Mesenchymal stem cell (in vitro differentiated cells and primary cell): Measurements from ENCODE around the gene ZNF469.
"Not testable (repeated sequence)": the region's sequence is repeated elsewhere in the genome, so short reads cannot be mapped to it uniquely, and the experiment has no call there.

Experiments used
- DNase-seq: peaks from one replicate; pipeline ENCODE4 v3.0.0-alpha.2; 2013
- H2AFZ ChIP-seq: one replicate; pipeline ENCODE4 v1.6.1; 2013; ENCODE audit warnings: low read depth, mild to moderate bottlenecking, control low read depth, inconsistent platforms, low read length, moderate library complexity
- H2AK5ac ChIP-seq: 2 replicates; pipeline ENCODE4 v1.6.1; 2013; ENCODE audit warnings: low read length, moderate library complexity, mild to moderate bottlenecking, inconsistent platforms; ENCODE audit not compliant: severe bottlenecking
- H2BK120ac ChIP-seq: one replicate; pipeline ENCODE4 v1.6.1; 2013; ENCODE audit warnings: low read depth, mild to moderate bottlenecking, inconsistent platforms, low read length, moderate library complexity
- H2BK12ac ChIP-seq, 2 experiments: one replicate each; pipeline ENCODE4 v1.6.1; 2013; ENCODE audit warnings: inconsistent platforms in 2 of 2, low read length in 2 of 2, mild to moderate bottlenecking in 2 of 2, moderate library complexity in 2 of 2, control low read depth in 1 of 2
- H2BK15ac ChIP-seq: one replicate; pipeline ENCODE4 v1.6.1; 2013; ENCODE audit warnings: mild to moderate bottlenecking, low read depth, inconsistent platforms; ENCODE audit not compliant: poor library complexity, severe bottlenecking
- H2BK5ac ChIP-seq: 2 replicates; pipeline ENCODE4 v1.6.1; 2013; ENCODE audit warnings: low read depth, mild to moderate bottlenecking, low read length, control low read depth, inconsistent platforms; ENCODE audit not compliant: poor library complexity, severe bottlenecking
- H3K14ac ChIP-seq, 2 experiments: one replicate each; pipeline ENCODE4 v1.6.1; 2013; ENCODE audit warnings: inconsistent platforms in 2 of 2, low read length in 2 of 2, control low read depth in 1 of 2, mild to moderate bottlenecking in 1 of 2, moderate library complexity in 1 of 2
- H3K18ac ChIP-seq, 2 experiments: one replicate each; pipeline ENCODE4 v1.6.1; 2013; ENCODE audit warnings: inconsistent platforms in 2 of 2, low read length in 2 of 2, control low read depth in 1 of 2, low read depth in 1 of 2, mild to moderate bottlenecking in 1 of 2
- H3K23ac ChIP-seq, 2 experiments: one replicate each; pipeline ENCODE4 v1.6.1; 2013; ENCODE audit warnings: inconsistent platforms in 2 of 2, low read length in 2 of 2, mild to moderate bottlenecking in 2 of 2, moderate library complexity in 2 of 2, control low read depth in 1 of 2
- H3K27ac ChIP-seq: 2 replicates; pipeline ENCODE4 v1.5.1; 2013; ENCODE audit warnings: mild to moderate bottlenecking, moderate library complexity, low read length, control low read depth, inconsistent platforms; ENCODE audit not compliant: poor library complexity, severe bottlenecking
- H3K27me3 ChIP-seq, 2 experiments: 2 replicates each; pipeline versions ENCODE4 v1.6.1 to v1.7.0; 2013; ENCODE audit warnings: low read length in 2 of 2, mild to moderate bottlenecking in 2 of 2, moderate library complexity in 2 of 2, control low read depth in 1 of 2, inconsistent platforms in 1 of 2; ENCODE audit not compliant: control insufficient read depth in 1 of 2, insufficient read depth in 1 of 2
- H3K36me3 ChIP-seq, 2 experiments: 2 replicates each; pipeline versions ENCODE4 v1.6.1 to v1.7.0; 2013; ENCODE audit warnings: low read length in 2 of 2, control low read depth in 1 of 2, inconsistent platforms in 1 of 2, low read depth in 1 of 2, mild to moderate bottlenecking in 1 of 2; ENCODE audit not compliant: insufficient read depth in 2 of 2, control insufficient read depth in 1 of 2
- H3K4ac ChIP-seq, 2 experiments: one replicate each; pipeline ENCODE4 v1.6.1; 2013; ENCODE audit warnings: inconsistent platforms in 2 of 2, low read length in 2 of 2, mild to moderate bottlenecking in 2 of 2, moderate library complexity in 2 of 2, control low read depth in 1 of 2, low read depth in 1 of 2
- H3K4me1 ChIP-seq: 2 replicates; pipeline ENCODE4 v1.6.1; 2013; ENCODE audit warnings: low read depth, low read length, control low read depth; ENCODE audit not compliant: control insufficient read depth, insufficient read depth
- H3K4me2 ChIP-seq: 2 replicates; pipeline ENCODE4 v1.6.1; 2013; ENCODE audit warnings: low read length, mild to moderate bottlenecking, inconsistent platforms; ENCODE audit not compliant: poor library complexity, severe bottlenecking
- H3K4me3 ChIP-seq, 2 experiments: 2 replicates each; pipeline versions ENCODE4 v1.5.1 to v1.7.0; 2013; ENCODE audit warnings: low read length in 2 of 2, mild to moderate bottlenecking in 2 of 2, control low read depth in 1 of 2, low read depth in 1 of 2; ENCODE audit not compliant: insufficient read depth in 1 of 2
- H3K79me1 ChIP-seq: replicated peaks from 2 replicates; pipeline ENCODE4 v1.6.1; 2013; ENCODE audit warnings: mild to moderate bottlenecking, control low read depth, low read length, inconsistent platforms; ENCODE audit not compliant: poor library complexity, severe bottlenecking
- H3K9ac ChIP-seq: 2 replicates; pipeline ENCODE4 v1.7.0; 2013; ENCODE audit warnings: mild to moderate bottlenecking, low read length, moderate library complexity
- H3K9me3 ChIP-seq: 2 replicates; pipeline ENCODE4 v1.7.0; 2013; ENCODE audit warnings: mild to moderate bottlenecking, low read length; ENCODE audit not compliant: control insufficient read depth
- H4K8ac ChIP-seq: one replicate; pipeline ENCODE4 v1.6.1; 2013; ENCODE audit warnings: inconsistent platforms, mild to moderate bottlenecking, low read length, moderate library complexity
- H4K91ac ChIP-seq: one replicate; pipeline ENCODE4 v1.6.1; 2013; ENCODE audit warnings: mild to moderate bottlenecking, low read length, inconsistent platforms
- WGBS: methylation state at CpG from one replicate; pipeline ENCODE4 v1.1.7; 2013; ENCODE audit warnings: mixed read lengths; 5-methylcytosine and 5-hydroxymethylcytosine counted together

ZNF469 gene

DNA sequence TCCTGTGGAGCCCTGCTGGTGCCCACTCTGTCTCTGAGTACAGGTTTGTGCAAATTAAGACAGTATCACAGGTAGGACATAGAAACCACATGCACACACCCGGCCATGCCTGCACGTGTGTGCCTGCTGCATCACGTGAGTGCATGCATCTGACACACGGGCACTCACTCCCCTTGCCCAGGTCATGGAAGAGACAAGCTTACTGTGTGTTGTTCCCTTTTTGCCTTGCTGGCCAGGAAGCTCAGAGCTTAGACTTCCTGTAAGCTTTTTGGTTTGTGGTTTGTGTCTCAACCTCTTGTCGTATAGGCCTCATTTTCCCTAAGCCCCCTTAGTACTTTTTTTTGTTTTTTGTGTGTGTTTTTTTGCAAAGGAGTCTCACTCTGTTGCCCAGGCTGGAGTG lies 25.0 kb downstream of the ZNF469 start:
- Histone ChIP-seq H3K4me3 (no peak overlapping the region), H2AK5ac (no peak overlapping the region), H2BK5ac (no peak overlapping the region), H2BK12ac (no peak overlapping the region), H3K27me3 (no peaks in the 10 kb centered on the region), H3K4ac (no peak overlapping the region), H3K4me2 (no peak overlapping the region), H4K91ac (no peak overlapping the region), H2AFZ (no peak overlapping the region), H3K9ac (no peak overlapping the region), H3K9me3 (no peaks in the 10 kb centered on the region), H3K36me3 (peaks cover 15 to 22% of the 10 kb centered on the region in 2 experiments), H3K27ac (no peak overlapping the region), H2BK15ac (no peak overlapping the region), H4K8ac (no peak overlapping the region), H3K79me1 (no peaks in the 10 kb centered on the region), H3K18ac (no peak overlapping the region), H3K14ac (no peak overlapping the region), H3K23ac (no peak overlapping the region), H3K4me1 (peaks cover 9% of the 10 kb centered on the region), H2BK120ac (no peak overlapping the region)
- no peak for DNase-seq
- WGBS, result 95% methylated on average over 4 of the region's 5 CpGs

DNA sequence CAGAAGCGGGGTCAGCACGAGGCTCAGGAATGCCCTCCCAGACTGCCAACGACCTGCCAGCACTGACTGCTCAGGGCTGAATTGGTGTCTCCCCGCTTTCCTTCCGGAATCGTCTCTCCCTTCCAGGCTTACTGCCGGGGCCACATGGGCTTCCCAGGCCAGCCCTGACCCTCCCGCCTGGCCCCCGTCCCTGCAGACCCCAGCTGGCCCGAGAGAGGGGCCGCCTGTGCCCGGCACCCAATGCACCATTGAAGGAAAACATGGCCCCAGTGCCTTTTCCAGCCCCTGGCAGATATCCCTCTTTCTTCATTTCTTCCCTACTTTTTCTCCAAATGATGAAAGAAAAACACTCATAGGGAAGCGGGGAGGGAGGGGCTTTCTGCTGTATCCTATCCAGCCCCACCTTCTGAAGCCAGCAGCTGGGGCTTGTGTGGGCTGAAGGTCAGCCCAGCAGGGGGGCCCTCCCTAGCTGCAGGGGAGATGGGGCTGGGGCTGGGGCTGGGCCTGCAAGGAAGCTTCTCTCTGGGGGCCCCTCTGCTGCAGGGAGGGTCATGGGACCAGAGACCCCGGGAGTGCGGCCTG lies 25.9 kb downstream of the ZNF469 start:
- no peak overlapping the region for H4K91ac ChIP-seq
- no peaks in the 10 kb centered on the region for H3K27me3 ChIP-seq
- H3K36me3 ChIP-seq, result peaks cover 15 to 24% of the 10 kb centered on the region in 2 experiments
- no peaks in the 10 kb centered on the region for H3K9me3 ChIP-seq
- no peak overlapping the region for H3K14ac ChIP-seq
- no peak overlapping the region for H3K4me3 ChIP-seq
- no peak for DNase-seq
- no peaks in the 10 kb centered on the region for H3K79me1 ChIP-seq
- no peak overlapping the region for H3K18ac ChIP-seq
- no peak overlapping the region for H3K4ac ChIP-seq
- no peak overlapping the region for H2BK5ac ChIP-seq
- H4K8ac ChIP-seq, result no peak overlapping the region
- no peak overlapping the region for H2BK15ac ChIP-seq
- WGBS, result 86% methylated on average over 15 of the region's 15 CpGs
- no peak overlapping the region for H3K4me2 ChIP-seq
- no peak overlapping the region for H2AFZ ChIP-seq
- H3K9ac ChIP-seq, result no peak overlapping the region
- no peak overlapping the region for H3K27ac ChIP-seq
- H3K23ac ChIP-seq, result no peak overlapping the region
- no peak overlapping the region for H2AK5ac ChIP-seq
- no peak overlapping the region for H2BK120ac ChIP-seq
- H3K4me1 ChIP-seq, result peaks cover 9% of the 10 kb centered on the region
- H2BK12ac ChIP-seq, result no peak overlapping the region

DNA sequence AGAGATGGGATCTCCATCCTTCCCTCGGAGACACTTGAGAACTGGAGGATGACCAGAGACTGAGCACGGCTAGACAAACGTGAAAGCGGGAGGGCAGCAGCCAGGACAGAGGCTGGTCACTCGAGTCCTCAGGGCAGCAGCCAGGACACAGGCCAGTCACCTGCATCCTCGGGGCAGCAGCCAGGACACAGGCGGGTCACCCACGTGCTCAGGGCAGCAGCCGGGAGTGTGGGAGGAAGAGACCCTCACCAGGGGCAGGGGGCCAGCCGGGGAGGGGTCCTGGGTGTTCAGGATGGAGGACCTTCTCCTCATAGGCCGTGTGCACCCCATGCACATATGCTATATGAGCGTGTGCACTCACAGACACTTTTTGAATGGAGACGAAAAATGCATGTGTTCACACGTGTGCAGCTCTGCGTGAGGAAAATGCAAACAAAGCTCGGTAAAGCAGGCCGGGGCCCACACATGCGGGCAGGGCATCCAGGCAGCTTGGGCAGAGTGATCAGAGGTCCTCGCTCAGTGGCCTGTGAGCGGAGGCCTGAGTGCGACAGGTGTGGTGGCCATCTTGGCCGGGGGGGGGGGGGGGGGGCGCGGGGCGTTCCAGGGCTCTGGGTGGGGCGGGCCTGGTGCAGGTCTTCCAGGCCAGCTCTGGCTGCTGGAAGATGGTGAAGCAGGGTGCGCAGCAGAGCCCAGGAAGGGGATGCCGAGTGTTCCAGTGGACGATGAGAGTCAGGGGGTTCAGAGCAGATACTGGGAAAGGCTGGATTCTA lies 26.7 kb downstream of the ZNF469 start:
- 94% methylated on average over 28 of the region's 29 CpGs for WGBS

DNA sequence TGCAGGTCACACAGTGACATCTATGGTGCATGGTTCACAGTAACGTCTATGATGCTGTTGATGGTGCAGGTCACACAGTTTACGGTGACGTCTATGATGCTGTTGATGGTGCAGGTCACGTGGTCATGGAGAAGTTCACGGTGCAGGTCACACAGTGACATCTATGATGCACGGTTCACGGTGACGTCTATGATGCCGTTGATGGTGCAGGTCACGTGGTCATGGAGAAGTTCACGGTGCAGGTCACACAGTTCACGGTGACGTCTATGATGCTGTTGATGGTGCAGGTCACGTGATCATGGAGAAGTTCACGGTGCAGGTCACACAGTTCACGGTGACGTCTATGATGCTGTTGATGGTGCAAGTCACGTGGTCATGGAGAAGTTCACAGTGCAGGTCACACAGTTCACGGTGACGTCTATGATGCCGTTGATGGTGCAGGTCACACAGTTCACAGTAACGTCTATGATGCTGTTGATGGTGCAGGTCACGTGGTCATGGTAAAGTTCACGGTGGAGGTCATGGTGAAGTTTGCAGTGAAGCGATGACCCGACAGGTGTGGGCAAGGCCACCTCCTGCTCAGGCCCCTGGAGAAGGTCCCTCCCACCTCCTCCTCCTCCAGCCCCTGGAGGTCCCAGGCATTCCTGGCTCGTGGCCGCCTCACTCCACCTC lies 27.7 kb downstream of the ZNF469 start:
- WGBS, result 96% methylated on average over 28 of the region's 28 CpGs
- not testable (repeated sequence) for H3K4me3 ChIP-seq, H2AK5ac ChIP-seq, H2BK5ac ChIP-seq, H3K9ac ChIP-seq, H3K18ac ChIP-seq, H2BK12ac ChIP-seq, DNase-seq, H3K27ac ChIP-seq, H3K14ac ChIP-seq, H3K23ac ChIP-seq, H3K27me3 ChIP-seq, H4K91ac ChIP-seq, H2BK120ac ChIP-seq, H2BK15ac ChIP-seq, H3K4ac ChIP-seq, H3K4me1 ChIP-seq, H3K9me3 ChIP-seq, H3K4me2 ChIP-seq, H4K8ac ChIP-seq, H3K79me1 ChIP-seq, H2AFZ ChIP-seq
- peaks cover 15 to 30% of the 10 kb centered on the region in 2 experiments for H3K36me3 ChIP-seq

More for the DNA sequence above, 26.7 kb downstream of the ZNF469 start:
- no peaks in the 10 kb centered on the region for H3K79me1 ChIP-seq
- no peak overlapping the region for H2BK15ac ChIP-seq
- DNase-seq, result no peak
- no peak overlapping the region for H2BK12ac ChIP-seq
- no peak overlapping the region for H3K4me2 ChIP-seq
- no peak overlapping the region for H3K4ac ChIP-seq
- peaks cover 6% of the 10 kb centered on the region for H3K4me1 ChIP-seq
- H3K4me3 ChIP-seq, result no peak overlapping the region
- no peak overlapping the region for H4K91ac ChIP-seq
- H3K9me3 ChIP-seq, result no peaks in the 10 kb centered on the region
- no peak overlapping the region for H2AK5ac ChIP-seq
- no peak overlapping the region for H3K18ac ChIP-seq
- no peak overlapping the region for H3K9ac ChIP-seq
- no peak overlapping the region for H3K27ac ChIP-seq
- H3K27me3 ChIP-seq, result no peaks in the 10 kb centered on the region
- no peak overlapping the region for H3K14ac ChIP-seq
- no peak overlapping the region for H4K8ac ChIP-seq
- H2AFZ ChIP-seq, result no peak overlapping the region
- no peak overlapping the region for H3K23ac ChIP-seq
- H2BK120ac ChIP-seq, result no peak overlapping the region
- peaks cover 15 to 28% of the 10 kb centered on the region in 2 experiments for H3K36me3 ChIP-seq
- H2BK5ac ChIP-seq, result no peak overlapping the region
